Smooth muscle cell (in vitro differentiated cells): ENCODE measurements around the gene OGT. TPM values are rescaled to one million over a fixed set of nuclear protein-coding genes. Genes with fewer than 3 reads are reported as not detected.

Experiments
- DNase-seq: peaks from one replicate; lab custom pipeline; 2025; ENCODE audit not compliant: unreplicated experiment; lab: John Stamatoyannopoulos, UW
- H2AFZ ChIP-seq: fragments of 200-600 bp; sonication (generic); 2 replicates; pipeline ENCODE4 v1.6.0; 2016; ENCODE audit warnings: antibody characterized with exemption, low read depth, mild to moderate bottlenecking
- H3F3A ChIP-seq: fragments of 200-600 bp; sonication (generic); 2 replicates; pipeline ENCODE4 v1.6.0; 2017; ENCODE audit warnings: antibody characterized with exemption, low read depth
- H3K27ac ChIP-seq: fragments of 200-600 bp; sonication (generic); 2 replicates; pipeline ENCODE4 v1.5.1; 2016; ENCODE audit warnings: low read depth, mild to moderate bottlenecking
- H3K27me3 ChIP-seq: fragments of 200-600 bp; sonication (generic); 2 replicates; pipeline ENCODE4 v1.6.1; 2016; ENCODE audit warnings: low read depth, mild to moderate bottlenecking
- H3K36me3 ChIP-seq: fragments of 200-600 bp; sonication (generic); 2 replicates; pipeline ENCODE4 v1.5.1; 2016; ENCODE audit warnings: low read depth
- H3K4me1 ChIP-seq: fragments of 200-600 bp; sonication (generic); 2 replicates; pipeline ENCODE4 v1.5.1; 2016; ENCODE audit warnings: low read depth
- H3K4me2 ChIP-seq: fragments of 200-600 bp; sonication (generic); 2 replicates; pipeline ENCODE4 v1.6.0; 2016; ENCODE audit warnings: mild to moderate bottlenecking
- H3K4me3 ChIP-seq: fragments of 200-600 bp; sonication (generic); 2 replicates; pipeline ENCODE4 v1.5.1; 2016; ENCODE audit warnings: mild to moderate bottlenecking
- H3K79me2 ChIP-seq: fragments of 200-600 bp; sonication (generic); 2 replicates; pipeline ENCODE4 v1.6.0; 2016; ENCODE audit warnings: low read depth, mild to moderate bottlenecking
- H3K9ac ChIP-seq: fragments of 200-600 bp; sonication (generic); 2 replicates; pipeline ENCODE4 v1.6.0; 2016; ENCODE audit warnings: low read depth
- H3K9me3 ChIP-seq: fragments of 200-600 bp; sonication (generic); replicated peaks from 2 replicates; pipeline ENCODE4 v1.5.1; 2016; ENCODE audit warnings: low read depth
- H4K20me1 ChIP-seq: fragments of 200-600 bp; sonication (generic); 2 replicates; pipeline ENCODE4 v1.6.0; 2016; ENCODE audit warnings: low read depth
- CTCF ChIP-seq: fragments of 200-600 bp; sonication (generic); IDR thresholded peaks from 2 replicates; pipeline ENCODE4 v1.5.1; 2017; ENCODE audit warnings: borderline replicate concordance, mild to moderate bottlenecking, antibody characterized with exemption; ENCODE audit not compliant: insufficient read depth, poor library complexity, severe bottlenecking
- WGBS: methylation state at CpG from one replicate; pipeline ENCODE4 v1.1.7; 2016; ENCODE audit warnings: low lambda C conversion rate; 5-methylcytosine and 5-hydroxymethylcytosine counted together
- polyA plus RNA-seq: library from polyadenylated mRNA; unstranded; fragments of >200 nt; fragmentation: Nextera tagmentation; extraction: Ambion mirVana; gene quantifications from 2 replicates; pipeline ENCODE4 v1.2.1, GENCODE V29; 2016
- small RNA-seq: library from RNA; depleted of rRNA; stranded (forward); fragments of <200 nt; gene quantifications from one replicate; pipeline ENCODE3, GENCODE V24; 2014
- total RNA-seq: library from RNA; depleted of rRNA; stranded (reverse); fragments of >200 nt; gene quantifications from 2 replicates; pipeline ENCODE4 v1.2.3, GENCODE V29; 2014

Gene OGT
- total and polyA plus RNA-seq, 2 experiments from 2014 or later, result 13.2 to 67.4 TPM

- Histone ChIP-seq H3K27me3 (no peaks in the 10 kb centered on the region), H3F3A (no peaks in the 10 kb centered on the region), H3K79me2 (no peaks in the 10 kb centered on the region), H3K9ac (no peak overlapping the region), H2AFZ (no peak overlapping the region), H3K27ac (no peak overlapping the region), H4K20me1 (no peaks in the 10 kb centered on the region), H3K9me3 (no peaks in the 10 kb centered on the region), H3K36me3 (no peaks in the 10 kb centered on the region), H3K4me1 (no peaks in the 10 kb centered on the region), H3K4me2 (no peak overlapping the region), H3K4me3 (no peak overlapping the region)
- no peak for TF ChIP-seq CTCF
- DNase-seq, result no peak
- WGBS, result 63% methylated on average over 13 of the region's 13 CpGs
Observed at GRCh38 chrX:71622576-71623450, 89.9 kb downstream of the OGT start.

- no peak for TF ChIP-seq CTCF
- no peaks in the 10 kb centered on the region for H4K20me1 ChIP-seq
- WGBS, result 93% methylated on average over 3 of the region's 3 CpGs
- no peak overlapping the region for H2AFZ ChIP-seq
- no peak overlapping the region for H3K27ac ChIP-seq
- no peaks in the 10 kb centered on the region for H3K79me2 ChIP-seq
- no peaks in the 10 kb centered on the region for H3K36me3 ChIP-seq
- H3K4me3 ChIP-seq, result no peak overlapping the region
- no peak for DNase-seq
- H3K9ac ChIP-seq, result no peak overlapping the region
- H3K4me1 ChIP-seq, result no peaks in the 10 kb centered on the region
- H3K4me2 ChIP-seq, result no peak overlapping the region
- H3F3A ChIP-seq, result no peaks in the 10 kb centered on the region
- no peaks in the 10 kb centered on the region for H3K27me3 ChIP-seq
- no peaks in the 10 kb centered on the region for H3K9me3 ChIP-seq
Observed at GRCh38 chrX:71623714-71624113, 90.8 kb downstream of the OGT start.

- H3K9ac ChIP-seq, result no peak overlapping the region
- 88% methylated on average over 5 of the region's 5 CpGs for WGBS
Observed at GRCh38 chrX:71625471-71625870, 92.6 kb downstream of the OGT start.

More at GRCh38 chrX:71625471-71625870, 92.6 kb downstream of the OGT start:
- no peaks in the 10 kb centered on the region for H3K79me2 ChIP-seq
- no peak overlapping the region for H2AFZ ChIP-seq
- no peak overlapping the region for H3K27ac ChIP-seq
- no peak for DNase-seq
- H3K4me2 ChIP-seq, result no peak overlapping the region
- no peak for TF ChIP-seq CTCF
- no peaks in the 10 kb centered on the region for H3K9me3 ChIP-seq
- no peak overlapping the region for H3K4me3 ChIP-seq
- no peaks in the 10 kb centered on the region for H3K4me1 ChIP-seq
- no peaks in the 10 kb centered on the region for H3F3A ChIP-seq
- no peaks in the 10 kb centered on the region for H3K27me3 ChIP-seq
- H3K36me3 ChIP-seq, result no peaks in the 10 kb centered on the region
- no peaks in the 10 kb centered on the region for H4K20me1 ChIP-seq

Small RNAs within 50 kb of the gene (small RNA-seq; reads per million reads assigned to genes)
- not detected for gene RF00019

Other genes with a start within 250 kb of the OGT start
- gene NONO, start 249.5 kb upstream of the OGT start, total RNA-seq, result 255 and 256 TPM in 2 replicates
- 174 and 192 TPM in 2 replicates for gene NONO, start 249.5 kb upstream of the OGT start, polyA plus RNA-seq
- 2.0 and 3.1 TPM in 2 replicates for gene ITGB1BP2, start 231.4 kb upstream of the OGT start, total RNA-seq
- gene ITGB1BP2, start 231.4 kb upstream of the OGT start, polyA plus RNA-seq, result 0.96 TPM in 1 of 2 replicates, not detected in the other
- 14.0 and 20.3 TPM in 2 replicates for gene TAF1, start 166.7 kb upstream of the OGT start, total RNA-seq
- 2.7 and 3.2 TPM in 2 replicates for gene TAF1, start 166.7 kb upstream of the OGT start, polyA plus RNA-seq
- gene GCNA, start 45.3 kb downstream of the OGT start, total RNA-seq, result 0.94 and 2.6 TPM in 2 replicates
- 0.51 and 1.1 TPM in 2 replicates for gene GCNA, start 45.3 kb downstream of the OGT start, polyA plus RNA-seq
- gene CXCR3, start 85.4 kb downstream of the OGT start, total RNA-seq, result not detected in 2 replicates
- gene CXCR3, start 85.4 kb downstream of the OGT start, polyA plus RNA-seq, result 0.53 and 0.61 TPM in 2 replicates
- not detected in 2 replicates for gene CXorf49, start 185.2 kb downstream of the OGT start, total RNA-seq
- 0.33 TPM in 1 of 2 replicates, not detected in the other for gene CXorf49, start 185.2 kb downstream of the OGT start, polyA plus RNA-seq
- gene CXorf49B, start 230.2 kb downstream of the OGT start, total RNA-seq, result not detected in 2 replicates
- gene CXorf49B, start 230.2 kb downstream of the OGT start, polyA plus RNA-seq, result 0.33 TPM in 1 of 2 replicates, not detected in the other